HG02852 (cell line): ENCODE results near the gene BHLHE23.
"Not testable (repeated sequence)": the region's sequence is repeated elsewhere in the genome, so short reads cannot be mapped to it uniquely, and the experiment has no call there.

Source experiments
- ATAC-seq: cut with Tn5 transposase; IDR thresholded peaks from one replicate; pipeline ENCODE4 v1.9.1; 2021; ENCODE audit warnings: mild to moderate bottlenecking, moderate library complexity; ENCODE audit not compliant: unreplicated experiment

Gene BHLHE23

DNA sequence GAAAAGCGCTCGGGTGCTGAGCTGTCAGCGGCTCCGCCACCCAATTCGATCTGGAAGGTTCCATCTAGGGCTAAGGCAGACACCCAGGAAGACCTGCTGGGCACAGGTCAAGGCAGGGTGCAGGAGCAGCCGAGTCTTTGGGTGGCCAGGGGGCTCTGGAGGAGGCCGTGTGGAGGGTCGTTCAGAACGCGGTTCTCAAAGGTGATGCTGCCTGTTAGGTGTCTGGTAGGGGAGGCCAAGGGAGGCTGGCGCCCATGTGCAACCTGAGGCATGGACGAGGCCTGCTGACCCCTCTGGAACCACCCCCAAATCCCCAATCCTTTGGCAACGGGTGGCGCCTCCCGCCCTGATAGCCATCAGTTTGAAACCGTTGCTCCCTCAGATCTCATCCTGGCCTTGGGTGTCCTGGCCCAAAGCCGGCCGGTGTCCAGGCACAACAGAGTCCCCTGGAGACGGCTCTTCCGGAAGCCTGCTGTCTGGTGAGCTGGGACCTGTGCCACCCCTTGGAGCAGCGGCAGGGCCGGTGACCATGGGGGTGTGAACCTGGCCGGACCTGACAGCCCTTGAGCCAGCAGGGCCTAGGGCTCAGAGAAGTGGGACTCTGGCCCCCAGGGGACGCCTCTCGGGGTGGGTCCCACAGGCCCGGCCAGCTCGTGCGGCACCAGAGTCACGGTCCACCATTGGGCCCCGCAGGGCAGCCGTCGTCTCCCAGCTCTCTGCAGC lies 43.7 kb downstream of the BHLHE23 start:
- no peak for ATAC-seq

DNA sequence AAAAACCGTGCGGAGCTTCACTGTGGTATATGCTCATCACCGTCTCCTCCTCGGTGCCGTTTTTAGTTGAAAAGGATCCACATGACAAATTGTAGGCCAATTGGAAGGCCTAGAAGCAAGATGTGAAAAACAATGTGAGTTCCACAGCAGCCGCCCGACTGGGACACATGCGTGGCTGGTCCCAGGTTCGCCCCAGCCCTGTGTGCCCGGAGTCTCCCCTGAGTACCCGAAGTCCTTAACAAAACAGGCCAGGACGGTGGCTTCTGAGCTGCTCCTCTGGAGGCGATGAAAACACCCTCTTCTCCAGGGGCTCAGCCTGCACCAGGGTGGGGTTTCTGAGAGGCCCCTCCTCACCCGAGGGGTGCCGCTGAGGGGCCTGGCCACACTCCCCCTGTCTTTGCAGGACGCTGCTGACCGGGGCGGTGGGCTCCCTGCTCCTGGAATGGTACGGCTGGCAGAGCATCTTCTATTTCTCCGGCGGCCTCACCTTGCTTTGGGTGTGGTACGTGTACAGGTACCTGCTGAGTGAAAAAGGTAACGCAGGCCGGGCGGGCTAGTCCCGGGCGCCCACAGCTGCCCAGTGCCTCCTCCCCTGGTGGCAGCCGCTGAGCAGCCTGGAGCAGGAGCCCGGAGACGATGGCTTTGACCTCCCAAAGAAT lies 44.4 kb downstream of the BHLHE23 start:
- no peak for ATAC-seq

DNA sequence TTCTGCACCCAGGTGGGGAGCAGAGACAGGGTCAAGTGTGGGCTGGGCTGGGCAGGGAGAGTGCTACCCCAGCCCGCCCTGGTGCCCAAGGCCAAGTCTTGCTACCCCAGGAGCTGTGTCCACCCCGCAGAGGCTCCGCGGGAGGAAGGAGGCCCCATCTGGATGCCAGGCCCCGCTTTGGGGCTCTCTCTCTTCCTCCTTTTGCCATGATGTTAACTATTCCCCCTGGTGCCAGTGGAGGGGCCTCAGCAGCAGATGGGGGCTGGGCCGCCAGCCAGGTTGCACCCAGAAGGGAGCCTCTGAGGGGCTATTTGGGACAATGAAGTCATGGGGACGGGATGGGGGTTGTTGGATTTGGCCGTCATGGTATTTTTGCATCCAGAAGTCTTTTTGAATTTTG lies 45.0 kb downstream of the BHLHE23 start:
- ATAC-seq: no peak

- ATAC-seq: no peak
Measured at GRCh38 chr20:62961310-62961783, 45.4 kb downstream of the BHLHE23 start.

- not testable (repeated sequence) for ATAC-seq
Measured at GRCh38 chr20:62960446-62961309, 46.1 kb downstream of the BHLHE23 start.

DNA sequence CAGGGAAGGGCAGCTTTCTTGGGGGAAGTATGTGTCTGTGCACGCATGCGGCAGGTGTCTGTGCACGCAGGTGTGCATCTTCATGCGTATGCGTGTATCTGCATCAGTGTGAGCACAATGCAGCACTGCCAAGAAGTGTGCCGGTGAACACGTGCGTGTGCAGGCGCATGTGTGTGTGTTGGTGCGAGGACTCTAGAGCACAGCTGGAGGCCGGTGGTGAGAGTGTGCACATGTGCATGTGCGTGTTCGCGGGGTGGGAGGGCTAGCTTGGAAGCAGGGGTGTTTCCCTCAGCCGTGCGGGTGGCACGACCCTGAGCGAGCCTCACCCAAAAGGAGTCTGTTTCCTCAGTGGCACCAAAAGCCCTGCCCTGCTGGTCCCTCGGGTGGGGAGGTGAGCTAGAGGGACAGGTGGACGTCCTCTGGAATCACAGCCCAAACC lies 46.7 kb downstream of the BHLHE23 start:
- no peak for ATAC-seq

- ATAC-seq: no peak
Measured at GRCh38 chr20:62959101-62959971, 47.4 kb downstream of the BHLHE23 start.

- ATAC-seq: no peak
Measured at GRCh38 chr20:62958388-62959100, 48.2 kb downstream of the BHLHE23 start.

GRCh38 chr20:62957136-62958117 lies 49.3 kb downstream of the BHLHE23 start:
- no peak for ATAC-seq

- ATAC-seq: no peak
Measured at GRCh38 chr20:62956387-62957135, 50.2 kb downstream of the BHLHE23 start.
